ENCODE measurements around the gene SRPK3. TPM values are rescaled to one million over a fixed set of nuclear protein-coding genes. Genes with fewer than 3 reads are reported as not detected.

Gene SRPK3
- total RNA-seq, 2 experiments from 2014 or later: not detected

- Histone ChIP-seq H3K9me3 (ENCODE audit: low read length) (no peaks in the 10 kb centered on the region), H3K27ac (ENCODE audit: low read depth, low read length, poor library complexity, severe bottlenecking) (no peak overlapping the region), H2AFZ (ENCODE audit: low read length) (no peak overlapping the region), H3K4me3 (ENCODE audit: low read depth, low read length, poor library complexity, severe bottlenecking) (no peak overlapping the region), H3K4me1 (ENCODE audit: insufficient read depth, low read length, poor library complexity, severe bottlenecking) (no peaks in the 10 kb centered on the region), H4K20me1 (ENCODE audit: insufficient read depth, low read length) (no peaks in the 10 kb centered on the region), H3K9me2 (ENCODE audit: insufficient read depth, low read length) (no peaks in the 10 kb centered on the region), H3K4me2 (ENCODE audit: low read length) (no peak overlapping the region), H3K79me2 (ENCODE audit: insufficient read depth, low read depth, low read length) (no peaks in the 10 kb centered on the region), H3K36me3 (ENCODE audit: insufficient read depth, low read length) (no peaks in the 10 kb centered on the region)
- DNase-seq (ENCODE audit: low spot score): no peak
- ChIA-PET CTCF (ENCODE audit: unreplicated experiment) (no interaction called here), POLR2A (no interaction called here)
- no TSS peak for BruUV-seq (replicated peaks)
- TF ChIP-seq EZH2phosphoT487 (IDR thresholded peaks at IDR 0.05; ENCODE audit: borderline replicate concordance, low read depth, low read length) (no peak), CTCF (conservative IDR thresholded peaks at IDR 0.05; ENCODE audit: low read length) (no peak)
- intact Hi-C loops (cut with micrococcal nuclease; ENCODE audit: unreplicated experiment): no loop called here
Observed at GRCh38 chrX:153818571-153819383, 37.9 kb downstream of the SRPK3 start.

GRCh38 chrX:153819384-153820040 lies 38.7 kb downstream of the SRPK3 start:
- Histone ChIP-seq H3K9me2 (ENCODE audit: insufficient read depth, low read length) (no peaks in the 10 kb centered on the region), H4K20me1 (ENCODE audit: insufficient read depth, low read length) (no peaks in the 10 kb centered on the region), H3K4me3 (ENCODE audit: low read depth, low read length, poor library complexity, severe bottlenecking) (no peak overlapping the region), H3K4me2 (ENCODE audit: low read length) (no peak overlapping the region), H3K36me3 (ENCODE audit: insufficient read depth, low read length) (no peaks in the 10 kb centered on the region), H3K4me1 (ENCODE audit: insufficient read depth, low read length, poor library complexity, severe bottlenecking) (no peaks in the 10 kb centered on the region), H2AFZ (ENCODE audit: low read length) (no peak overlapping the region), H3K79me2 (ENCODE audit: insufficient read depth, low read depth, low read length) (no peaks in the 10 kb centered on the region), H3K9me3 (ENCODE audit: low read length) (no peaks in the 10 kb centered on the region), H3K27ac (ENCODE audit: low read depth, low read length, poor library complexity, severe bottlenecking) (no peak overlapping the region)
- DNase-seq (ENCODE audit: low spot score): no peak
- no TSS peak for BruUV-seq (replicated peaks)
- ChIA-PET CTCF (ENCODE audit: unreplicated experiment) (no interaction called here), POLR2A (no interaction called here)
- TF ChIP-seq EZH2phosphoT487 (IDR thresholded peaks at IDR 0.05; ENCODE audit: borderline replicate concordance, low read depth, low read length) (no peak), CTCF (conservative IDR thresholded peaks at IDR 0.05; ENCODE audit: low read length) (no peak)
- intact Hi-C loops (cut with micrococcal nuclease; ENCODE audit: unreplicated experiment): loop anchor here (10.0 kb wide), 1 partner anchor 65 kb away; the partner anchor contains the start of gene L1CAM

- Histone ChIP-seq H3K4me2 (ENCODE audit: low read length) (no peak overlapping the region), H3K36me3 (ENCODE audit: insufficient read depth, low read length) (no peaks in the 10 kb centered on the region), H2AFZ (ENCODE audit: low read length) (no peak overlapping the region), H3K79me2 (ENCODE audit: insufficient read depth, low read depth, low read length) (no peaks in the 10 kb centered on the region), H3K4me3 (ENCODE audit: low read depth, low read length, poor library complexity, severe bottlenecking) (no peak overlapping the region), H3K27ac (ENCODE audit: low read depth, low read length, poor library complexity, severe bottlenecking) (no peak overlapping the region), H3K4me1 (ENCODE audit: insufficient read depth, low read length, poor library complexity, severe bottlenecking) (no peaks in the 10 kb centered on the region), H4K20me1 (ENCODE audit: insufficient read depth, low read length) (no peaks in the 10 kb centered on the region), H3K9me2 (ENCODE audit: insufficient read depth, low read length) (no peaks in the 10 kb centered on the region), H3K9me3 (ENCODE audit: low read length) (no peaks in the 10 kb centered on the region)
- no peak for DNase-seq (ENCODE audit: low spot score)
- intact Hi-C loops (cut with micrococcal nuclease; ENCODE audit: unreplicated experiment): loop anchor here (10.0 kb wide), 1 partner anchor 64 kb away; the partner anchor contains the start of gene L1CAM
- BruUV-seq (replicated peaks): no TSS peak
- ChIA-PET POLR2A (no interaction called here), CTCF (ENCODE audit: unreplicated experiment) (no interaction called here)
- no peak for TF ChIP-seq EZH2phosphoT487 (IDR thresholded peaks at IDR 0.05; ENCODE audit: borderline replicate concordance, low read depth, low read length)
- no peak for TF ChIP-seq CTCF (conservative IDR thresholded peaks at IDR 0.05; ENCODE audit: low read length)
Observed at GRCh38 chrX:153820601-153821000, 39.8 kb downstream of the SRPK3 start.
